GM12878 (cell line): ENCODE results near the gene PYGM. TPM values are rescaled to one million over a fixed set of nuclear protein-coding genes. Genes with fewer than 3 reads are reported as not detected.

Source experiments
- ATAC-seq: fragments of 200-7000 bp; cut with Tn5 transposase; 3 replicates; pipeline ENCODE4 v1.9.1; 2020; ENCODE audit warnings: mild to moderate bottlenecking, moderate library complexity
- BruUV-seq: library from RNA; stranded (reverse); fragments of 400-500 nt; replicated peaks from 2 replicates; lab custom pipeline; 2021; lab: Mats Ljungman, UMichigan
- CTCF ChIA-PET: fragments of 300-600 bp; sonication (Branson Sonifier 250); formaldehyde crosslinking; extraction: SDS; loops from one replicate; lab custom pipeline; 2021; ENCODE audit warnings: inconsistent platforms; lab: Yijun Ruan, JAX
- POLR2A ChIA-PET: fragments of 350-600 bp; formaldehyde crosslinking; extraction: SDS; loops from one replicate; lab custom pipeline; 2021; ENCODE audit warnings: inconsistent platforms; lab: Charles Lee
- RAD21 ChIA-PET: fragments of 300-600 bp; sonication (Branson Sonifier 250); formaldehyde crosslinking; loops from one replicate; lab custom pipeline; 2023; ENCODE audit warnings: antibody characterized with exemption; ENCODE audit not compliant: unreplicated experiment; lab: Charles Lee
- SMC1A ChIA-PET: fragments of 300-600 bp; sonication (Branson Sonifier 250); formaldehyde crosslinking; loops from one replicate; lab custom pipeline; 2023; ENCODE audit not compliant: unreplicated experiment, uncharacterized antibody; lab: Charles Lee
- DNase-seq: peaks from one replicate; pipeline ENCODE4 v3.0.0-alpha.2; 2011; ENCODE audit warnings: low read depth, low spot score
- FAIRE-seq: peaks from 3 replicates; lab custom pipeline; 2011; peaks lifted over from hg19 to GRCh38; lab: Jason Lieb, UNC
- H2AFZ ChIP-seq: 2 replicates; pipeline ENCODE4 v1.6.0; 2011; ENCODE audit warnings: low read depth, low read length, control low read depth; ENCODE audit not compliant: control insufficient read depth
- H3K27ac ChIP-seq: 2 replicates; pipeline ENCODE4 v1.5.1; 2011; ENCODE audit warnings: control low read depth; ENCODE audit not compliant: control insufficient read depth, insufficient read depth
- H3K27me3 ChIP-seq, 2 experiments: replicated peaks in 1 of 2; 2 replicates each; pipeline versions ENCODE4 v1.6.0 to v1.6.1; 2011; ENCODE audit warnings: low read length in 1 of 2; ENCODE audit not compliant: control insufficient read depth in 2 of 2, insufficient read depth in 2 of 2
- H3K36me3 ChIP-seq, 2 experiments: 2 replicates each; pipeline ENCODE4 v1.5.1; 2011; ENCODE audit warnings: low read length in 1 of 2; ENCODE audit not compliant: control insufficient read depth in 2 of 2, insufficient read depth in 2 of 2
- H3K4me1 ChIP-seq: 2 replicates; pipeline ENCODE4 v1.6.1; 2011; ENCODE audit warnings: mild to moderate bottlenecking, low read length, moderate library complexity, mixed read lengths; ENCODE audit not compliant: control insufficient read depth, insufficient read depth
- H3K4me2 ChIP-seq: 2 replicates; pipeline ENCODE4 v1.6.0; 2011; ENCODE audit warnings: control low read depth; ENCODE audit not compliant: control insufficient read depth, insufficient read depth
- H3K4me3 ChIP-seq: fragments of 200-600 bp; sonication (generic); 2 replicates; pipeline ENCODE4 v1.5.1; 2016
- H3K79me2 ChIP-seq: 2 replicates; pipeline ENCODE4 v1.6.0; 2011; ENCODE audit warnings: low read length; ENCODE audit not compliant: control insufficient read depth, insufficient read depth
- H3K9ac ChIP-seq: 2 replicates; pipeline ENCODE4 v1.8.0; 2011; ENCODE audit warnings: low read length, control low read depth, mixed read lengths; ENCODE audit not compliant: control insufficient read depth, insufficient read depth
- H3K9me3 ChIP-seq: replicated peaks from 3 replicates; pipeline ENCODE4 v1.5.1; 2011; ENCODE audit warnings: mild to moderate bottlenecking, low read length; ENCODE audit not compliant: control insufficient read depth, insufficient read depth
- H4K20me1 ChIP-seq: 2 replicates; pipeline ENCODE4 v1.6.0; 2011; ENCODE audit not compliant: control insufficient read depth, insufficient read depth
- EGR1 ChIP-seq, 2 experiments: IDR thresholded peaks; 1 replicate in 1 of 2; 2 replicates in 1 of 2; pipeline ENCODE4 v1.6.1; 2011 to 2012; ENCODE audit warnings: low read depth in 2 of 2, low read length in 2 of 2, borderline replicate concordance in 1 of 2, mild to moderate bottlenecking in 1 of 2, moderate library complexity in 1 of 2
- MEF2B ChIP-seq: fragments of 450-650 bp; IDR thresholded peaks from 2 replicates; pipeline ENCODE4 v1.6.1; 2018; ENCODE audit warnings: mild to moderate bottlenecking, moderate library complexity; ENCODE audit not compliant: partially characterized antibody, poor library complexity, severe bottlenecking
- MYC ChIP-seq: IDR thresholded peaks from 2 replicates; pipeline ENCODE4 v1.6.1; 2011; ENCODE audit warnings: mild to moderate bottlenecking, low read length, moderate library complexity, inconsistent platforms; ENCODE audit not compliant: insufficient read depth, insufficient replicate concordance, insufficient read length, severe bottlenecking
- POLR2AphosphoS5 ChIP-seq: IDR thresholded peaks from 2 replicates; pipeline ENCODE4 v1.6.1; 2011; ENCODE audit warnings: mild to moderate bottlenecking, low read length, inconsistent platforms
- RAD21 ChIP-seq: IDR thresholded peaks from 2 replicates; pipeline ENCODE4 v1.6.1; 2011; ENCODE audit warnings: mild to moderate bottlenecking, low read depth, low read length, moderate library complexity; ENCODE audit not compliant: insufficient read depth
- RAD51 ChIP-seq: fragments of 450-650 bp; IDR thresholded peaks from 2 replicates; pipeline ENCODE4 v1.6.1; 2016; ENCODE audit warnings: moderate library complexity, mild to moderate bottlenecking, inconsistent platforms
- RB1 ChIP-seq: fragments of 450-650 bp; formaldehyde crosslinking; IDR thresholded peaks from 2 replicates; pipeline ENCODE4 v1.6.1; 2017; ENCODE audit warnings: mild to moderate bottlenecking, borderline replicate concordance
- SMC3 ChIP-seq: IDR thresholded peaks from 2 replicates; pipeline ENCODE4 v1.6.1; 2011; ENCODE audit warnings: low read length, improper control_type of control experiment, borderline replicate concordance
- TARDBP ChIP-seq: IDR thresholded peaks from 2 replicates; pipeline ENCODE4 v1.6.1; 2016; ENCODE audit warnings: borderline replicate concordance
- YBX1 ChIP-seq: fragments of 450-650 bp; IDR thresholded peaks from 2 replicates; pipeline ENCODE4 v1.6.1; 2016; ENCODE audit warnings: antibody characterized with exemption
- ZNF592 ChIP-seq: fragments of 450-650 bp; IDR thresholded peaks from 2 replicates; pipeline ENCODE4 v1.6.1; 2017; ENCODE audit warnings: mild to moderate bottlenecking, moderate library complexity
- ZNF622 ChIP-seq: fragments of 450-650 bp; IDR thresholded peaks from 2 replicates; pipeline ENCODE4 v1.6.1; 2017; ENCODE audit warnings: mild to moderate bottlenecking, inconsistent platforms
- WGBS: methylation state at CpG from one replicate; pipeline ENCODE4 v1.1.6; 2016; ENCODE audit warnings: low lambda C conversion rate; ENCODE audit not compliant: insufficient replicate concordance, insufficient coverage; ENCODE audit errors: missing lambda C conversion rate; 5-methylcytosine and 5-hydroxymethylcytosine counted together
- in situ Hi-C: fragments of 300-500 bp; cut with MboI; formaldehyde crosslinking; loops from 9 replicates; pipeline ENCODE4 v1.14.3; 2018; ENCODE audit warnings: mixed read lengths
- intact Hi-C: fragments of 100-400 bp; cut with micrococcal nuclease; formaldehyde crosslinking; loops from one replicate; pipeline ENCODE4 v1.14.2; 2022; ENCODE audit not compliant: unreplicated experiment
- polyA plus RNA-seq, 11 experiments: library from polyadenylated mRNA; depleted of rRNA in 4 of 11; unstranded in 6 of 11; stranded (reverse) in 5 of 11; fragments of >200 nt; fragmentation: Nextera tagmentation in 4 of 11; fragmentation: Illumina TruSeq in 1 of 11; extraction: Ambion mirVana in 4 of 11; extraction: Trizol in 1 of 11; gene quantifications; 1 replicate in 1 of 11; 2 replicates in 10 of 11; pipeline versions ENCODE4 v1.2.1 to v1.2.3, GENCODE V29; 2011 to 2016; ENCODE audit warnings: inconsistent platforms in 2 of 11, missing spikeins in 2 of 11, low read depth in 1 of 11
- total RNA-seq, 4 experiments: library from RNA; depleted of rRNA in 3 of 4; stranded (reverse); fragments of >200 nt in 3 of 4; fragmentation: Illumina TruSeq in 1 of 4; extraction: Trizol in 1 of 4; gene quantifications; 2 replicates each; pipeline versions ENCODE4 v1.2.1 to v1.2.3, GENCODE V29; 2013 to 2021

Gene PYGM
- total and polyA plus RNA-seq, 10 of the 15 experiments (the other 5 are each of a cell fraction or from before 2014, with no cell fraction given) = 0.04 to 3.7 (median 0.27) TPM; not detected in 1

GRCh38 chr11:64776875-64777274, 17.1 kb upstream of the PYGM start:
- Histone ChIP-seq H4K20me1 (peaks cover 16% of the 10 kb centered on the region), H3K27me3 (no peaks in the 10 kb centered on the region), H3K4me3 (peak overlapping the region; percentile 66), H3K27ac (peak overlapping the region; percentile 35), H2AFZ (no peak overlapping the region), H3K9ac (peak overlapping the region; percentile 86), H3K4me1 (peaks cover 29% of the 10 kb centered on the region), H3K79me2 (peaks cover 50% of the 10 kb centered on the region), H3K36me3 (peaks cover 7 to 37% of the 10 kb centered on the region in 2 experiments), H3K9me3 (no peaks in the 10 kb centered on the region; the same call in 2 of the 3 replicates), H3K4me2 (peak overlapping the region; percentile 96)
- intact Hi-C loops (loop anchor here (10.0 kb wide), 1 partner anchor 338 kb away; the partner anchor contains the start of genes TM7SF2 and ZNHIT2), in situ Hi-C loops (no loop called here)
- DNase-seq (no peak), FAIRE-seq (no peak), ATAC-seq (no peak)
- 0 out of 2 replicates have a peak, but pooled peaks have one; percentile 53 for TF ChIP-seq POLR2AphosphoS5
- no peak for TF ChIP-seq RAD51
- peak; percentile 23 for TF ChIP-seq MEF2B
- ChIA-PET CTCF (interaction anchor here (1.4 to 3.3 kb wide), 5 partner anchors 8 to 88 kb away, joined by 3 to 18 read pairs (median 7); partner anchors contain the start of gene RASGRP2), POLR2A (interaction anchor here (0.6 to 2.0 kb wide), 6 partner anchors 13 to 103 kb away, joined by 3 to 5 read pairs (median 3); no protein-coding TSS in a partner anchor), SMC1A (interaction anchor here (1.0 to 2.2 kb wide), 5 partner anchors 8 to 34 kb away, joined by 3 to 8 read pairs (median 5); partner anchors contain the start of genes PYGM and RASGRP2), RAD21 (interaction anchor here (1.8 kb wide), 1 partner anchor 127 kb away, joined by 4 read pairs; no protein-coding TSS in a partner anchor)
- BruUV-seq = no TSS peak
- 0% methylated on average over 3 of the region's 3 CpGs for WGBS

GRCh38 chr11:64776425-64776824, 16.7 kb upstream of the PYGM start:
- DNase-seq = no peak
- WGBS = 17% methylated on average over 6 of the region's 6 CpGs
- Histone ChIP-seq H3K27me3 (no peaks in the 10 kb centered on the region), H3K4me3 (peak overlapping the region; percentile 66), H3K27ac (no peak overlapping the region), H3K4me1 (peaks cover 32% of the 10 kb centered on the region), H3K36me3 (peaks cover 7 to 39% of the 10 kb centered on the region in 2 experiments), H3K9me3 (no peaks in the 10 kb centered on the region; the same call in 2 of the 3 replicates), H3K4me2 (peak overlapping the region; percentile 96), H3K9ac (peak overlapping the region; percentile 86), H3K79me2 (peaks cover 54% of the 10 kb centered on the region), H4K20me1 (peaks cover 19% of the 10 kb centered on the region), H2AFZ (no peak overlapping the region)
- in situ Hi-C loops (no loop called here), intact Hi-C loops (loop anchor here (10.0 kb wide), 1 partner anchor 338 kb away; the partner anchor contains the start of genes TM7SF2 and ZNHIT2)
- CTCF ChIA-PET = interaction anchor here (0.6 to 2.4 kb wide), 8 partner anchors 9 to 87 kb away, joined by 3 to 9 read pairs (median 4); partner anchors contain the start of gene RASGRP2
- ATAC-seq = no peak
- RAD21 ChIA-PET = interaction anchor here (1.8 to 2.1 kb wide), 2 partner anchors 88 to 126 kb away, joined by 4 to 5 read pairs; no protein-coding TSS in a partner anchor
- BruUV-seq = no TSS peak
- POLR2A ChIA-PET = interaction anchor here (0.7 to 2.0 kb wide), 5 partner anchors 13 to 37 kb away, joined by 3 to 5 read pairs (median 3); no protein-coding TSS in a partner anchor
- SMC1A ChIA-PET = interaction anchor here (1.0 to 2.2 kb wide), 5 partner anchors 9 to 35 kb away, joined by 3 to 8 read pairs (median 5); partner anchors contain the start of genes PYGM and RASGRP2
- FAIRE-seq = no peak
- TF ChIP-seq EGR1 (IDR thresholded peaks at IDR 0.05; ENCODE audit: borderline replicate concordance in 1 of 2, low read depth in 2 of 2, low read length in 2 of 2) (no peak), SMC3 (no peak), ZNF592 (no peak), RAD21 (no peak), TARDBP (no peak), YBX1 (no peak), MYC (no peak), ZNF622 (no peak), RB1 (no peak)
